Lung (tissue), 12 donors: ENCODE data around the gene C9orf85. TPM values are rescaled to one million over a fixed set of nuclear protein-coding genes. Genes with fewer than 3 reads are reported as not detected.

Source experiments
- ATAC-seq: fragments of 200-7000 bp; cut with Tn5 transposase; one replicate; pipeline ENCODE4 v1.9.1; 2020; ENCODE audit warnings: moderate number of reproducible peaks; ENCODE audit not compliant: insufficient read depth, low FRiP score
- DNase-seq, 3 donors: peaks; one replicate each; pipeline ENCODE4 v3.0.0-alpha.2; 2013 to 2017
- H3K27ac ChIP-seq, 2 donors: one replicate each; pipeline ENCODE4 v1.5.1; 2013; ENCODE audit warnings: mild to moderate bottlenecking in 2 of 2, moderate library complexity in 2 of 2, control low read depth in 1 of 2, inconsistent platforms in 1 of 2, low read depth in 1 of 2, low read length in 1 of 2
- H3K27me3 ChIP-seq, 3 donors: one replicate each; pipeline ENCODE4 v1.5.1; 2013; ENCODE audit warnings: low read length in 2 of 3; ENCODE audit not compliant: control insufficient read depth in 3 of 3, insufficient read depth in 3 of 3
- H3K36me3 ChIP-seq, 4 donors: one replicate each; pipeline ENCODE4 v1.5.1; 2013; ENCODE audit warnings: low read length in 4 of 4, mild to moderate bottlenecking in 1 of 4, moderate library complexity in 1 of 4; ENCODE audit not compliant: control insufficient read depth in 4 of 4, insufficient read depth in 4 of 4
- H3K4me1 ChIP-seq, 5 donors: one replicate each; pipeline ENCODE4 v1.5.1; 2013; ENCODE audit warnings: low read length in 5 of 5, mild to moderate bottlenecking in 2 of 5, moderate library complexity in 1 of 5; ENCODE audit not compliant: control insufficient read depth in 5 of 5, insufficient read depth in 5 of 5
- H3K4me3 ChIP-seq: one replicate; pipeline ENCODE4 v1.5.1; 2013; ENCODE audit warnings: mild to moderate bottlenecking, control low read depth, moderate library complexity
- H3K9ac ChIP-seq, 2 donors: one replicate each; pipeline ENCODE4 v1.5.1; 2013; ENCODE audit warnings: low read length in 2 of 2, control low read depth in 1 of 2; ENCODE audit not compliant: insufficient read depth in 1 of 2
- H3K9me3 ChIP-seq, 4 donors: one replicate each; pipeline ENCODE4 v1.5.1; 2013; ENCODE audit warnings: low read length in 3 of 4, mild to moderate bottlenecking in 1 of 4, moderate library complexity in 1 of 4; ENCODE audit not compliant: control insufficient read depth in 4 of 4, insufficient read depth in 3 of 4
- CTCF ChIP-seq: IDR thresholded peaks from 2 replicates; pipeline ENCODE4 v1.5.1; 2012; ENCODE audit warnings: mild to moderate bottlenecking; ENCODE audit errors: control extremely low read depth, extremely low read depth
- WGBS, 2 donors: extraction: QIAGEN DNeasy Blood & Tissue Kit; methylation state at CpG; one replicate each; pipeline ENCODE4 v1.1.7; 2013; 5-methylcytosine and 5-hydroxymethylcytosine counted together
- polyA plus RNA-seq, 2 donors: library from polyadenylated mRNA; stranded (reverse); fragments of 200-250 nt; gene quantifications; one replicate each; pipeline ENCODE4 v1.2.1, GENCODE V29; 2013
- total RNA-seq, 2 donors: library from RNA; depleted of rRNA in 1 of 2; stranded (reverse); fragments of >200 nt in 1 of 2; gene quantifications; one replicate each; pipeline ENCODE4 v1.2.1, GENCODE V29; 2014 to 2021
- donor health status: control.
- donor health status: control.
- donor health status: Bipolar disorder and iron deficiency.
- donor health status: healthy.
- donor health status: DM: yes; HTN: yes; CAD: no.

C9orf85 gene
- total and polyA plus RNA-seq, 4 donors: 6.1 to 17.3 (median 7.9) TPM

GRCh38 chr9:71984831-71985281 lies 73.4 kb downstream of the C9orf85 start:
- Histone ChIP-seq H3K4me1 (peaks cover 0 to 12% (median 0%) of the 10 kb centered on the region in 5 donors), H3K4me3 (no peak overlapping the region), H3K27me3 (no peaks in the 10 kb centered on the region), H3K27ac (no peak overlapping the region), H3K9ac (no peak overlapping the region), H3K9me3 (no peaks in the 10 kb centered on the region), H3K36me3 (peaks cover 0 to 2% (median 0%) of the 10 kb centered on the region in 4 donors)
- TF ChIP-seq CTCF: no peak
- DNase-seq: peak in 2 of 3 donors; percentile 10 to 15
- 59 to 62% methylated on average over 7 of the region's 7 CpGs for WGBS, 2 donors
- ATAC-seq: no peak

GRCh38 chr9:71985297-71985911 lies 74.0 kb downstream of the C9orf85 start:
- WGBS, 2 donors: 77 to 86% methylated on average over 10 of the region's 10 CpGs
- TF ChIP-seq CTCF: no peak
- DNase-seq: no peak

GRCh38 chr9:71986900-71987299 lies 75.5 kb downstream of the C9orf85 start:
- TF ChIP-seq CTCF: no peak
- no peak overlapping the region for H3K4me3 ChIP-seq
- DNase-seq: no peak
- no peaks in the 10 kb centered on the region for H3K27me3 ChIP-seq
- 85 to 89% methylated on average over 3 of the region's 3 CpGs for WGBS, 2 donors
- H3K36me3 ChIP-seq: peaks cover 0 to 2% (median 0%) of the 10 kb centered on the region in 4 donors
- no peaks in the 10 kb centered on the region for H3K9me3 ChIP-seq
- H3K27ac ChIP-seq: no peak overlapping the region
- no peak overlapping the region for H3K9ac ChIP-seq
- no peak for ATAC-seq
- peaks cover 0 to 9% (median 0%) of the 10 kb centered on the region in 5 donors for H3K4me1 ChIP-seq

More at GRCh38 chr9:71985297-71985911, 74.0 kb downstream of the C9orf85 start:
- Histone ChIP-seq H3K27ac (no peak overlapping the region), H3K27me3 (no peaks in the 10 kb centered on the region), H3K9ac (no peak overlapping the region), H3K4me3 (no peak overlapping the region), H3K36me3 (peaks cover 0 to 2% (median 0%) of the 10 kb centered on the region in 4 donors), H3K4me1 (peaks cover 0 to 11% (median 0%) of the 10 kb centered on the region in 5 donors), H3K9me3 (no peaks in the 10 kb centered on the region)
- ATAC-seq: no peak
